Tibial nerve (tissue), 4 donors: ENCODE results near the gene BRSK1. TPM values are rescaled to one million over a fixed set of nuclear protein-coding genes. Genes with fewer than 3 reads are reported as not detected.

Experiments used
- DNase-seq, 2 donors: peaks; one replicate each; pipeline ENCODE4 v3.0.0-alpha.2; 2019; ENCODE audit warnings: low spot score in 2 of 2
- H3K27ac ChIP-seq, 4 donors: fragments of 200-600 bp; sonication (generic) in 3 of 4; one replicate each; pipeline ENCODE4 v1.5.1; 2017 to 2019; ENCODE audit warnings: mild to moderate bottlenecking in 1 of 4
- H3K27me3 ChIP-seq, 2 donors: fragments of 200-600 bp; sonication (generic) in 1 of 2; one replicate each; pipeline versions ENCODE4 v1.5.1 to v1.6.0; 2017 to 2019
- H3K36me3 ChIP-seq, 3 donors: fragments of 200-600 bp; sonication (generic); one replicate each; pipeline ENCODE4 v1.5.1; 2018 to 2019
- H3K4me1 ChIP-seq, 4 donors: fragments of 200-600 bp; sonication (generic) in 3 of 4; one replicate each; pipeline ENCODE4 v1.5.1; 2017 to 2019
- H3K4me3 ChIP-seq, 4 donors: fragments of 200-600 bp; sonication (generic) in 3 of 4; one replicate each; pipeline ENCODE4 v1.5.1; 2017 to 2019; ENCODE audit warnings: mild to moderate bottlenecking in 1 of 4, moderate library complexity in 1 of 4
- H3K9me3 ChIP-seq, 4 donors: fragments of 200-600 bp; sonication (generic) in 3 of 4; one replicate each; pipeline ENCODE4 v1.5.1; 2017 to 2019
- CTCF ChIP-seq, 5 experiments: fragments of 200-600 bp in 3 of 5; fragments of 450-650 bp in 2 of 5; sonication (generic) in 3 of 5; IDR thresholded peaks; one replicate each; pipeline ENCODE4 v1.5.1; 2016 to 2019; ENCODE audit warnings: antibody characterized with exemption in 5 of 5, mild to moderate bottlenecking in 3 of 5, moderate library complexity in 2 of 5
- EP300 ChIP-seq, 2 donors: sonication (generic); formaldehyde crosslinking; IDR thresholded peaks; one replicate each; pipeline ENCODE4 v1.6.1; 2017; ENCODE audit warnings: antibody characterized with exemption in 2 of 2, mild to moderate bottlenecking in 1 of 2
- POLR2A ChIP-seq, 2 donors: fragments of 450-650 bp; IDR thresholded peaks; one replicate each; pipeline ENCODE4 v1.6.1; 2017; ENCODE audit warnings: antibody characterized with exemption in 2 of 2, mild to moderate bottlenecking in 2 of 2, moderate library complexity in 2 of 2
- WGBS, 2 donors: methylation state at CpG; one replicate each; pipeline ENCODE4 v1.1.5; 2018; 5-methylcytosine and 5-hydroxymethylcytosine counted together
- total RNA-seq, 4 donors: library from RNA; depleted of rRNA; stranded (reverse); fragments of >200 nt; gene quantifications; one replicate each; pipeline ENCODE4 v1.1.0, GENCODE V29; 2016

Gene BRSK1
- total RNA-seq, 4 donors from 2014 or later: 4.6 to 6.9 (median 5.9) TPM

GRCh38 chr19:55309448-55309847 is 25.7 kb downstream of the BRSK1 start:
- H3K27ac ChIP-seq: no peak overlapping the region
- H3K36me3 ChIP-seq: peaks cover 0 to 62% (median 0%) of the 10 kb centered on the region in 3 donors
- H3K4me1 ChIP-seq: no peaks in the 10 kb centered on the region
- H3K27me3 ChIP-seq: no peaks in the 10 kb centered on the region
- H3K4me3 ChIP-seq: no peak overlapping the region
- DNase-seq: no peak
- peaks cover 0 to 5% (median 0%) of the 10 kb centered on the region in 4 donors for H3K9me3 ChIP-seq
- TF ChIP-seq POLR2A (IDR thresholded peaks at IDR 0.05) (no peak), EP300 (IDR thresholded peaks at IDR 0.05) (no peak), CTCF (IDR thresholded peaks at IDR 0.05) (no peak)
- 90 to 91% methylated on average over 5 of the region's 5 CpGs for WGBS, 2 donors

GRCh38 chr19:55310498-55310897 is 26.7 kb downstream of the BRSK1 start:
- H3K27me3 ChIP-seq: no peaks in the 10 kb centered on the region
- no peaks in the 10 kb centered on the region for H3K4me1 ChIP-seq
- H3K27ac ChIP-seq: no peak overlapping the region
- no peak for DNase-seq
- H3K9me3 ChIP-seq: peaks cover 0 to 5% (median 0%) of the 10 kb centered on the region in 4 donors
- 41 to 60% methylated on average over 5 to 7 of the region's 7 CpGs for WGBS, 2 donors
- H3K4me3 ChIP-seq: no peak overlapping the region
- H3K36me3 ChIP-seq: peaks cover 0 to 52% (median 0%) of the 10 kb centered on the region in 3 donors
- no peak for TF ChIP-seq POLR2A (IDR thresholded peaks at IDR 0.05)
- TF ChIP-seq EP300 (IDR thresholded peaks at IDR 0.05): no peak
- TF ChIP-seq CTCF (IDR thresholded peaks at IDR 0.05): no peak

- H3K4me3 ChIP-seq: no peak overlapping the region
- H3K27me3 ChIP-seq: no peaks in the 10 kb centered on the region
- H3K4me1 ChIP-seq: no peaks in the 10 kb centered on the region
- H3K27ac ChIP-seq: no peak overlapping the region
- H3K9me3 ChIP-seq: peaks cover 0 to 5% (median 0%) of the 10 kb centered on the region in 4 donors
- whole genome bisulfite sequencing, 2 donors: 85 to 94% methylated on average over 5 to 9 of the region's 9 CpGs
- peaks cover 0 to 43% (median 0%) of the 10 kb centered on the region in 3 donors for H3K36me3 ChIP-seq
- TF ChIP-seq CTCF (IDR thresholded peaks at IDR 0.05): no peak
- no peak for TF ChIP-seq EP300 (IDR thresholded peaks at IDR 0.05)
- TF ChIP-seq POLR2A (IDR thresholded peaks at IDR 0.05): no peak
- no peak for DNase-seq
Measured at GRCh38 chr19:55311397-55311796, 27.6 kb downstream of the BRSK1 start.

DNA sequence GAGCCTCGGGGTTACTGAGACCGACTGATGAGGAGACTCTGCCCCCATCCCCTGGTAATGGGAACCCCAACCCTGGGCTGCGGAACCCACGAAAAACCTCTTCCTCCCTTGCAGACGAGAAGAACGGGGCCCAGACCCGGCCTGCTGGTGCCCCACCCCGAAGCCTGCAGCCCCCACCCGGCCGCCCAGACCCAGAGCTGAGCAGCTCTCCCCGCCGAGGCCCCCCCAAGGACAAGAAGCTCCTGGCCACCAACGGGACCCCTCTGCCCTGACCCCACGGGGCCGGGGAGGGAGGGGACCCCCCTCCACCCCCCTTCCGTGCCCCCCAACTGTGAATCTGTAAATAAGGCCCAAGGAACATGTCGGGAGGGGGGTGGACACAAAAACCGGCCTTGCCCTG is 28.0 kb downstream of the BRSK1 start:
- H3K27ac ChIP-seq: no peak overlapping the region
- DNase-seq: no peak
- no peaks in the 10 kb centered on the region for H3K4me1 ChIP-seq
- WGBS, 2 donors: 78 to 84% methylated on average over 14 to 17 of the region's 18 CpGs
- peaks cover 0 to 39% (median 0%) of the 10 kb centered on the region in 3 donors for H3K36me3 ChIP-seq
- H3K4me3 ChIP-seq: no peak overlapping the region
- peaks cover 0 to 5% (median 0%) of the 10 kb centered on the region in 4 donors for H3K9me3 ChIP-seq
- no peaks in the 10 kb centered on the region for H3K27me3 ChIP-seq
- no peak for TF ChIP-seq EP300 (IDR thresholded peaks at IDR 0.05)
- no peak for TF ChIP-seq POLR2A (IDR thresholded peaks at IDR 0.05)
- TF ChIP-seq CTCF (IDR thresholded peaks at IDR 0.05): no peak

- Histone ChIP-seq H3K27ac (no peak overlapping the region), H3K36me3 (peaks cover 0 to 35% (median 0%) of the 10 kb centered on the region in 3 donors), H3K4me1 (no peaks in the 10 kb centered on the region), H3K27me3 (no peaks in the 10 kb centered on the region), H3K9me3 (peaks cover 0 to 5% (median 0%) of the 10 kb centered on the region in 4 donors), H3K4me3 (no peak overlapping the region)
- TF ChIP-seq CTCF (IDR thresholded peaks at IDR 0.05): no peak
- no peak for TF ChIP-seq POLR2A (IDR thresholded peaks at IDR 0.05)
- TF ChIP-seq EP300 (IDR thresholded peaks at IDR 0.05): no peak
- no peak for DNase-seq
- WGBS, 2 donors: 77 to 82% methylated on average over 45 to 47 of the region's 47 CpGs
Measured at GRCh38 chr19:55312621-55313512, 29.1 kb downstream of the BRSK1 start.
